Eye (tissue), 1 donor: Measurements from ENCODE around the gene FHIT.

Experiments
- DNase-seq: peaks from one replicate; pipeline ENCODE4 v3.0.0-alpha.2; 2015

FHIT gene

DNA sequence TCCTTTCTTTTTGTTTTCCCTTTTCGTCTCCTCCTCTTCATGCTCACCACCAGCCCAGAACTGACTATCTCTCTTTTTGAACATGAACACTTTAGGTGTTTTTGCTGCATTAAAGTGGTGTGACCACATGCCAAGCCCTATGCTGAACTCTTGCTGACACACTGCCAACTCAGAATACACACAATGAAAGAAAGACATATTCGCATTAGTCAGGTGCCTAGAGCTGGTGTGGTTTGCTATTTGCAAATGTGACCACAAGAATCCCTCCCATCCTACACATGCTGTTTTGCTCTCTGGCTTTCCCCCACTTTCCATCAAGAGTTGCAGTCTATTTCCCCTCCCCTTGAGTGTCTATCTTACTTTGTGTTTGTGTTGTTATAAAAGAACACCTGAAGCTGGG is 1233.6 kb downstream of the FHIT start:
- DNase-seq: no peak

GRCh38 chr3:60015032-60015705 is 1236.1 kb downstream of the FHIT start:
- DNase-seq: peak; percentile 64

- no peak for DNase-seq
Observed at GRCh38 chr3:60013241-60013640, 1238.0 kb downstream of the FHIT start.

DNA sequence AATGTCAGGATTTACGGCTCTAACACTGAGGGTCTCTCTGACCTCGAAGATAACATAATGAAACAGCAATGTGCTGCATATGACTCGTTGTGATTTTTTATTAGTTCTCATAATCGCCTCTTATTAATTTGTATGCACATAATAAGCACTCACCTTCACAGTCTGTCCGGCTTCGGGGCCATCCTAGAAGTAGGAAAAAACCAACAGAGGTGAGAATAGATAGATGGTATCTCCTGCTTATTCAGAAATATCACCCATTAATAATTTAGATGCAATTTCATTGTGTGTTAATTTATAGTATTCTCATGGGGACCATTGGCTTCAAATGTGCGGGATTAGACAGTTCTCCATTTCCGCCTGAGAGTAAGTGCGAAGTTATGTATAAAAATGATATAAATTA is 1240.0 kb downstream of the FHIT start:
- no peak for DNase-seq

GRCh38 chr3:60010781-60011180 is 1240.5 kb downstream of the FHIT start:
- DNase-seq: no peak

GRCh38 chr3:60009931-60010478 is 1241.2 kb downstream of the FHIT start:
- DNase-seq: no peak

- DNase-seq: no peak
Observed at GRCh38 chr3:60001369-60001768, 1249.9 kb downstream of the FHIT start.

- no peak for DNase-seq
Observed at GRCh38 chr3:60000311-60001105, 1250.7 kb downstream of the FHIT start.

- DNase-seq: peak; percentile 54
Observed at GRCh38 chr3:59998058-59998457, 1253.2 kb downstream of the FHIT start.

- no peak for DNase-seq
Observed at GRCh38 chr3:59997583-59997982, 1253.7 kb downstream of the FHIT start.

DNA sequence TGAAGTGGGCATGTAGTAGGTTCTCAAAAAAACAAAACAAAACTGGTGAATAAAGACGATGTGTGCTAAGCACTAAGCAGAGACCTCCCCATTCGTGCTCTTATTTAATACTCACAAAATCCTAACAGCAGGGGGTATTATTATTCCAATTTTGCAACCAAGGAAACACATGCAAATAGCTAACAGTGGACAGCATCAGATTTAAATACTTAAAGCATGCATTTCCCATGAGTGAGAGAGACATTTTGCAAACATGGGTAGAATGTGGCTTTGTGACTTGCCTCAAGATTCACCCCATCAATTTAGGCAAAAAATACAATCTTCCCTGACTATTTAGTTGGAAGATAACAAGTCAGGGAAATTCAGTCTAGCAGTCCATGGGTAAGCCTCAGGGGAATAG is 1255.2 kb downstream of the FHIT start:
- no peak for DNase-seq

- DNase-seq: no peak
Observed at GRCh38 chr3:59995563-59995962, 1255.7 kb downstream of the FHIT start.

- no peak for DNase-seq
Observed at GRCh38 chr3:59994732-59995304, 1256.4 kb downstream of the FHIT start.

DNA sequence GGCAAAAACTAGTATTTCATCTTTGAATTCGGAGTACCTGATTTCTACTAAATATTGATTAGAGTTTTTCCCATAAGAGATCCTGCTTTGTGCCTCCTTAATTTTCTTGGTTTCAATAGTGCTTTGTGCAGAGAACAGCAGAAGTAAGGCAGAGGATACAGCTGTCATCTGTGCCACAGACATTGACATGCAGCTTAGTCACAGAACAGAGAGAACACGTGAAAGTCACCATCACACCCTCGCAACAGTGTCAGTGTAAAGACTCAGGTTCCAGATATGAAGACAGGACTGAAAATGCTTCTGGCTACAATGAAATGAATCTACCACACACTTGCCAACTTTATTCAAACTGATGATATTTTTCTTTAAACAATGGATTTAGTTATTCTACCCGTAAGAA is 1258.7 kb downstream of the FHIT start:
- DNase-seq: no peak

GRCh38 chr3:59990915-59991314 is 1260.3 kb downstream of the FHIT start:
- DNase-seq: no peak

DNA sequence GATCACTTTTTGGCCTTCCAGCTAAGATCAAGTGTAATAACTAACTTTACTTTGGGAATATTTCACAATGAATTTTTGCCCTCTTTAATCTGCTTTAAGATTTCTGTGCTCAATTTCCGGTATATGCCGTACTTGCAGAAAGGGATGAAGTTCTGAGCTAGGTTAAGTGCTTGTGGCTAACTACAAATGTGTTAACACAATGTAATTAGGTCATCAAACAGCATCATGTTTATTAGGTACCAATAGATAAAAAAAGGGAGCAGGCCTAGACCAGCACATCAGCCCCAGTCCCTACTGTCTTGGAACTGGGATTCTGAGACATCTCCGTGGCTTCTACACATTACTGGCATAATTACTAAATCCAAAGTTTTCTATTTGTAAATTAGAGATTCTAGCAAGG is 1268.7 kb downstream of the FHIT start:
- DNase-seq: no peak

- no peak for DNase-seq
Observed at GRCh38 chr3:59981377-59981776, 1269.9 kb downstream of the FHIT start.

DNA sequence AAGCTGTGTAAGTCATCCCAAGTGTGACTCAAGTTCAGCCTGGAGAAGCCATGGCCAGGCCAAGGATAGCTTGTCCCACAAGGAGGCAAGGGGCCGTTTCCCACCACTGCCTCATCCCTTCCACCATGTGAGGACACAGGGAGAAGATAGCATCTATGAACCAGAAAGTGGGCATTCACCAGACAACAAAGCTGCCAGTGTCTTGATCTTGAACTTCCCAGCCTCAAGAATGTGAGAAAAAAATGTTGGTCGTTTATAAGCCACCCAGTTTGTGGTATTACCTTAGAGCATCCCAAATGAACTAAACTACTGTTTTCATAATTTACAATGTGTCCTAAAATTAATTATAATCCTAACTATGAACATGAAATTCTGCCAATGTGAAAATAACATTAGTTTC is 1270.7 kb downstream of the FHIT start:
- no peak for DNase-seq

DNA sequence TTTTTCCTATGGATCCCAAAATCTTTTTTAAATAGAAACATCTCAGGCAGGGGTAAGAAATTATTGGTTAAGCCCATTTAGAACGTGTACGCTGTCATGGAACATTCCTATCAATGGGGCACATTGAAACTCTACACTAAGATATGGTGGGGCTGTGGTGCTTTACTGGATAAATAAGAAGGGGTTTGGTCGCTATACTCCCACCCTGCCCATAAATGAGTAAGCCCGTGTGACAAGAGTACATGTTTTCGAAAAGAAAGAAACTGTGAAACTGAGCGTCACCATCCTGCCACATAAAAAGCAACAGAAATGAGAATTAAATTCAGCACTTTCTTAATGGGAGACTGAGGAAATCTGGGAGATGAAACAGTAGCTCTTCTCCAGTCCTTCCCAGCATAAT is 1271.7 kb downstream of the FHIT start:
- no peak for DNase-seq

GRCh38 chr3:59978979-59979378 is 1272.3 kb downstream of the FHIT start:
- no peak for DNase-seq

DNA sequence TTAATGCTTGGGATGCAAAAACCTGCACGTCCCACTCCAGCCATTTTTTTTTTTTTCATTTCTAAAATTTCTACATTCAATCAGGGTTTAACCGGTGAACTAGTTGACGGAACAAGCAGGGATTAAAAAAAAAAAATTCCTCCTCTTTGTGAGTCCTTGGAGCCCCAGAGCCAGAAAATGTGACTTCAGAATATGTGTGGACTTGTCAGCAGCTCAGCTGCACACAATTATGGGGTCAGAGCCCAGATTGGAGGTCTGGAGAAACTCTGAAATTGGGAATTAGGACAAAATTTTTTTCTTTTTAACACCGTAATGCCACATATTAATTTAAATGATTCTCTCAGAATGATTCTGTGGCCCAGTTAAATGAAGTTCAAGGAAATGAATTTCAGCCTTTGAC is 1280.5 kb downstream of the FHIT start:
- no peak for DNase-seq

DNA sequence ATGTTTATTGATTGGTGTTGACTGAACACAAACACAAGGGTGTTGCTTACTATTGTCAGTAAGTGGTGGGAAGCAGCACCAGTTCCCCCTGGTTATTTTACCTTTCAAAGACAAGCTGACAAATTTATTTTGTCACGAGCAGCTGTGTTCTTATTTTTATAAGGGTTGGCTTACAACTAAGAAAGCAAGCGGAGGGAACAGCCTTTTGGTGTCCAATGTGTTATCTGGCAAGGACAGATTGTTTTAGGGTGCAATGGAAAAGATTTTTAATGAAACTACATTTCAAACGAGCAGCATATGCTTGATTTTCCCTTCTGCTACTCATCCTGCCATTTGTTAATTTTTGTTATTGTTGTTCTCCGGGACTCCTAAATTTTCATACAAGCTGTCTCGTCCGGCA is 1280.9 kb downstream of the FHIT start:
- DNase-seq: peak; percentile 60

DNA sequence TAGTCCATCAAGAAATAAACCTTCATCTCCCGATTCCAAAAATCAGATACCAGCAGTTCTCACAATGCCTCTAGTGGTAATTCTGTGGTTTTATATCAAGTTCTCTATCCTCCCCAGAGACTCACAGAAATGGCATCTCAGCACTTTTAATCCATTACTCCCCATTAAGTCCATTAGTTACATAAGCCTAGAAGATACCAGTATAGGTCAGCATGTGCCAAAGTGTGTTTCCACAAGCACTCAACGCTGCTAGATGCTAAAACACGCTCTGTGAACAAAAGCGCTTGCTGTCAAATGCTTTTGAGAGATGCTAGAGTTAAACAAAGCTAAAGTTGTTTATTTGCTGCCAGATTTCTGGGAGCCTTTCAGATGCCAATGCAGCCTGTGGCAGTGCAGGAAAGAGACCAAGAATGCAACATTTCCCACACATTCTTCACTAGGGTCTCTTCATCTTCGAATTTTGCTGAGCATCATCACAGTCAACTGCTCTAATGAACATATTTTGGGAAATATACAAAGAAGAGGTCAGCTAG is 1282.7 kb downstream of the FHIT start:
- peak; percentile 66 for DNase-seq

GRCh38 chr3:59963676-59964075 is 1287.6 kb downstream of the FHIT start:
- no peak for DNase-seq
